HEK293 (cell line): ENCODE data around the gene DGKG.

ENCODE experiments used
- GLIS2 ChIP-seq: fragments of 450-650 bp; formaldehyde crosslinking; IDR thresholded peaks from 2 replicates; pipeline ENCODE4 v1.5.1; 2016; ENCODE audit warnings: missing biosample characterization, missing genetic modification characterization
- TCF7L2 ChIP-seq: IDR thresholded peaks from 2 replicates; pipeline ENCODE4 v1.6.1; 2011; ENCODE audit warnings: low read depth, mild to moderate bottlenecking, inconsistent platforms, low read length, moderate library complexity, borderline replicate concordance
- ZNF114 ChIP-seq: fragments of 450-650 bp; formaldehyde crosslinking; IDR thresholded peaks from 2 replicates; pipeline ENCODE4 v1.5.0; 2017; ENCODE audit warnings: missing biosample characterization, missing genetic modification characterization
- ZNF211 ChIP-seq: fragments of 450-650 bp; formaldehyde crosslinking; IDR thresholded peaks from 2 replicates; pipeline ENCODE4 v1.5.1; 2016; ENCODE audit warnings: low read depth, missing biosample characterization, missing genetic modification characterization
- ZNF24 ChIP-seq: fragments of 450-650 bp; formaldehyde crosslinking; IDR thresholded peaks from 2 replicates; pipeline ENCODE4 v1.5.1; 2016; ENCODE audit warnings: missing biosample characterization, missing genetic modification characterization
- ZNF274 ChIP-seq, 2 experiments: fragments of 200-500 bp in 1 of 2; fragments of 450-650 bp in 1 of 2; sonication (Bioruptor generic) in 1 of 2; formaldehyde crosslinking in 1 of 2; IDR thresholded peaks; 2 replicates each; pipeline versions ENCODE4 v1.5.1 to v1.6.1; 2014 to 2016; ENCODE audit warnings: borderline replicate concordance in 1 of 2, inconsistent platforms in 1 of 2, low read length in 1 of 2, missing biosample characterization in 1 of 2, missing genetic modification characterization in 1 of 2
- ZNF394 ChIP-seq: fragments of 450-650 bp; formaldehyde crosslinking; IDR thresholded peaks from 2 replicates; pipeline ENCODE4 v1.5.1; 2016; ENCODE audit warnings: missing biosample characterization, missing genetic modification characterization, mild to moderate bottlenecking, moderate library complexity, borderline replicate concordance
- ZNF416 ChIP-seq: fragments of 450-650 bp; formaldehyde crosslinking; IDR thresholded peaks from 2 replicates; pipeline ENCODE4 v1.5.1; 2016; ENCODE audit warnings: missing biosample characterization, missing genetic modification characterization
- ZNF629 ChIP-seq: fragments of 450-650 bp; formaldehyde crosslinking; IDR thresholded peaks from 2 replicates; pipeline ENCODE4 v1.5.1; 2017; ENCODE audit warnings: missing biosample characterization, missing genetic modification characterization
- TF ChIP-seq, protein P1 (sequence below): fragments of 450-650 bp; formaldehyde crosslinking; IDR thresholded peaks from 2 replicates; pipeline ENCODE4 v1.5.1; 2016; ENCODE audit warnings: missing biosample characterization, missing genetic modification characterization
- TF ChIP-seq, protein P2 (sequence below): fragments of 450-650 bp; formaldehyde crosslinking; IDR thresholded peaks from 2 replicates; pipeline ENCODE4 v1.5.1; 2016; ENCODE audit warnings: missing biosample characterization, missing genetic modification characterization
- TF ChIP-seq, protein P3 (sequence below): fragments of 450-650 bp; formaldehyde crosslinking; IDR thresholded peaks from 2 replicates; pipeline ENCODE4 v1.5.1; 2016; ENCODE audit warnings: missing biosample characterization, missing genetic modification characterization

DNA sequence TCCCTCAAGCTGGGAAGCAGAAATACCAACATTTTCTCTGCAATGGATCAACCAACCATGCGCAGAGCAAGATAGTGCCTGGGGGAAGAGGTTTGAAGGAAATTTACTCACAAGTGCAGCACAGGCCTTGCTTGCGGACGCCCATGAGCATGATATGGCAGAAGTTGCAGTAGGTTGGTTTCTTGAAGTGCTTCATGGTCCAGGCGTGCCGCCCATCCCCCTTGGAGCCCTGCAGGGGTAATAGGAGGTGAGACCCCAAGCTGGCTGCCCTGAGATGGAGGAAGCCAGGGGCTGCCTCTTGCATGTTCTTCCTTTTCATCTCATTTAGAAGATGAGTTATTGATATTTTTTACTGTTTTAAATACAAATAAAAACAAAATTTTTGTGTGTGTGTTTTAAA lies 86.6 kb downstream of the DGKG start:
- TF ChIP-seq, protein P1, sequence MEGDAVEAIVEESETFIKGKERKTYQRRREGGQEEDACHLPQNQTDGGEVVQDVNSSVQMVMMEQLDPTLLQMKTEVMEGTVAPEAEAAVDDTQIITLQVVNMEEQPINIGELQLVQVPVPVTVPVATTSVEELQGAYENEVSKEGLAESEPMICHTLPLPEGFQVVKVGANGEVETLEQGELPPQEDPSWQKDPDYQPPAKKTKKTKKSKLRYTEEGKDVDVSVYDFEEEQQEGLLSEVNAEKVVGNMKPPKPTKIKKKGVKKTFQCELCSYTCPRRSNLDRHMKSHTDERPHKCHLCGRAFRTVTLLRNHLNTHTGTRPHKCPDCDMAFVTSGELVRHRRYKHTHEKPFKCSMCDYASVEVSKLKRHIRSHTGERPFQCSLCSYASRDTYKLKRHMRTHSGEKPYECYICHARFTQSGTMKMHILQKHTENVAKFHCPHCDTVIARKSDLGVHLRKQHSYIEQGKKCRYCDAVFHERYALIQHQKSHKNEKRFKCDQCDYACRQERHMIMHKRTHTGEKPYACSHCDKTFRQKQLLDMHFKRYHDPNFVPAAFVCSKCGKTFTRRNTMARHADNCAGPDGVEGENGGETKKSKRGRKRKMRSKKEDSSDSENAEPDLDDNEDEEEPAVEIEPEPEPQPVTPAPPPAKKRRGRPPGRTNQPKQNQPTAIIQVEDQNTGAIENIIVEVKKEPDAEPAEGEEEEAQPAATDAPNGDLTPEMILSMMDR (tag by site-specific recombination), result no peak
- TF ChIP-seq ZNF24 (tag by site-specific recombination) (no peak), ZNF114 (no peak), ZNF211 (tag by site-specific recombination) (no peak), GLIS2 (tag by site-specific recombination) (no peak), TCF7L2 (no peak), ZNF416 (tag by site-specific recombination) (no peak), ZNF629 (tag by site-specific recombination) (no peak), ZNF394 (tag by site-specific recombination) (no peak), ZNF274 (IDR thresholded peaks at IDR 0.05; ENCODE audit: low read length) (no peak), ZNF274 (tag by site-specific recombination; IDR thresholded peaks at IDR 0.05; ENCODE audit: borderline replicate concordance) (no peak)
- TF ChIP-seq, protein P2, sequence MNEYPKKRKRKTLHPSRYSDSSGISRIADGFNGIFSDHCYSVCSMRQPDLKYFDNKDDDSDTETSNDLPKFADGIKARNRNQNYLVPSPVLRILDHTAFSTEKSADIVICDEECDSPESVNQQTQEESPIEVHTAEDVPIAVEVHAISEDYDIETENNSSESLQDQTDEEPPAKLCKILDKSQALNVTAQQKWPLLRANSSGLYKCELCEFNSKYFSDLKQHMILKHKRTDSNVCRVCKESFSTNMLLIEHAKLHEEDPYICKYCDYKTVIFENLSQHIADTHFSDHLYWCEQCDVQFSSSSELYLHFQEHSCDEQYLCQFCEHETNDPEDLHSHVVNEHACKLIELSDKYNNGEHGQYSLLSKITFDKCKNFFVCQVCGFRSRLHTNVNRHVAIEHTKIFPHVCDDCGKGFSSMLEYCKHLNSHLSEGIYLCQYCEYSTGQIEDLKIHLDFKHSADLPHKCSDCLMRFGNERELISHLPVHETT (tag by site-specific recombination), result no peak
- TF ChIP-seq, protein P3, sequence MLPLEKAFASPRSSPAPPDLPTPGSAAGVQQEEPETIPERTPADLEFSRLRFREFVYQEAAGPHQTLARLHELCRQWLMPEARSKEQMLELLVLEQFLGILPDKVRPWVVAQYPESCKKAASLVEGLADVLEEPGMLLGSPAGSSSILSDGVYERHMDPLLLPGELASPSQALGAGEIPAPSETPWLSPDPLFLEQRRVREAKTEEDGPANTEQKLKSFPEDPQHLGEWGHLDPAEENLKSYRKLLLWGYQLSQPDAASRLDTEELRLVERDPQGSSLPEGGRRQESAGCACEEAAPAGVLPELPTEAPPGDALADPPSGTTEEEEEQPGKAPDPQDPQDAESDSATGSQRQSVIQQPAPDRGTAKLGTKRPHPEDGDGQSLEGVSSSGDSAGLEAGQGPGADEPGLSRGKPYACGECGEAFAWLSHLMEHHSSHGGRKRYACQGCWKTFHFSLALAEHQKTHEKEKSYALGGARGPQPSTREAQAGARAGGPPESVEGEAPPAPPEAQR (tag by site-specific recombination), result no peak
